DND-41 (cell line): Measurements from ENCODE around the gene DSCAML1.

Experiments
- ATAC-seq: fragments of 200-7000 bp; cut with Tn5 transposase; 3 replicates; pipeline ENCODE4 v1.9.1; 2021; ENCODE audit warnings: low read depth; ENCODE audit not compliant: insufficient read depth
- DNase-seq: peaks from one replicate; pipeline ENCODE4 v3.0.0-alpha.2; 2020
- H2AFZ ChIP-seq: 2 replicates; pipeline ENCODE4 v1.6.0; 2012; ENCODE audit warnings: low read depth, low read length
- H3K27ac ChIP-seq: 2 replicates; pipeline ENCODE4 v1.5.1; 2012; ENCODE audit warnings: low read length, inconsistent platforms
- H3K27me3 ChIP-seq: fragments of 200-600 bp; sonication (generic); 2 replicates; pipeline ENCODE4 v1.6.0; 2012; ENCODE audit warnings: low read length, mild to moderate bottlenecking, inconsistent platforms; ENCODE audit not compliant: insufficient read depth, poor library complexity
- H3K36me3 ChIP-seq: 2 replicates; pipeline ENCODE4 v1.5.1; 2012; ENCODE audit warnings: low read length, inconsistent platforms; ENCODE audit not compliant: insufficient read depth
- H3K4me1 ChIP-seq: 2 replicates; pipeline ENCODE4 v1.5.1; 2012; ENCODE audit warnings: mild to moderate bottlenecking, low read length; ENCODE audit not compliant: insufficient read depth
- H3K4me2 ChIP-seq: 2 replicates; pipeline ENCODE4 v1.6.0; 2012; ENCODE audit warnings: mild to moderate bottlenecking, moderate library complexity, low read length, inconsistent platforms; ENCODE audit not compliant: insufficient read depth
- H3K4me3 ChIP-seq, 2 experiments: fragments of 200-600 bp in 1 of 2; shearing (Covaris generic) in 1 of 2; 2 replicates each; pipeline ENCODE4 v1.5.1; 2012 to 2016; ENCODE audit warnings: inconsistent platforms in 2 of 2, low read length in 2 of 2, mild to moderate bottlenecking in 2 of 2, low read depth in 1 of 2, moderate library complexity in 1 of 2
- H3K79me2 ChIP-seq: 2 replicates; pipeline ENCODE4 v1.6.0; 2012; ENCODE audit warnings: low read length, inconsistent platforms; ENCODE audit not compliant: insufficient read depth
- H3K9ac ChIP-seq: 2 replicates; pipeline ENCODE4 v1.6.0; 2012; ENCODE audit warnings: low read depth, mild to moderate bottlenecking, inconsistent platforms, low read length, moderate library complexity
- H3K9me3 ChIP-seq: 2 replicates; pipeline ENCODE4 v1.5.1; 2012; ENCODE audit warnings: low read length, moderate library complexity, mild to moderate bottlenecking, inconsistent platforms; ENCODE audit not compliant: insufficient read depth, severe bottlenecking
- H4K20me1 ChIP-seq: 2 replicates; pipeline ENCODE4 v1.6.0; 2012; ENCODE audit warnings: low read length; ENCODE audit not compliant: insufficient read depth
- EZH2 ChIP-seq: IDR thresholded peaks from 3 replicates; pipeline ENCODE4 v1.6.1; 2012; ENCODE audit warnings: borderline replicate concordance, low read depth, mild to moderate bottlenecking, moderate library complexity, low read length, inconsistent platforms; ENCODE audit not compliant: severe bottlenecking
- TF ChIP-seq, protein P1 (sequence below): IDR thresholded peaks from 2 replicates; pipeline ENCODE4 v1.5.1; 2012; ENCODE audit warnings: borderline replicate concordance, low read length, moderate library complexity, mild to moderate bottlenecking; ENCODE audit not compliant: poor library complexity, severe bottlenecking; ENCODE audit errors: extremely low read depth

DSCAML1 gene

DNA sequence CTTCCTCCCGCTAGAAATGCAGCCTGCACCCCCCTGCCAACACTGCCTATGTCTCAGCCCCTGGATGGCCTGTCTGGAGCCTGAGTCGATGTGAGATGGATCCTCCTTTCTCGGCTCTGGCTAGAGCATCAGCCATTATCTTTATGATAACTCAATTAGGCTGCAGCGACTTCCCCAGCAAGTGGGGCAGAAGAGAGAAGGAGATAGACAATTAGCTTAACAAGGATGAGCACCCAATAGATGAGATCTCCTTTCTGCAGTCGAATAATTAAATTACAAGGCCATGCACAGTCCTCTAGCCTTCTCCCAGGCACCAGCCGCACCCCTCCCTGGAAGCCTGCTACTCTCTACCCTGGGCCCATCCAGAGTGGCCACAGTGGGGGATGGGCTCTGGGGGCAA, 290.0 kb downstream of the DSCAML1 start:
- Histone ChIP-seq H3K27ac (no peak overlapping the region), H3K27me3 (no peaks in the 10 kb centered on the region)

DNA sequence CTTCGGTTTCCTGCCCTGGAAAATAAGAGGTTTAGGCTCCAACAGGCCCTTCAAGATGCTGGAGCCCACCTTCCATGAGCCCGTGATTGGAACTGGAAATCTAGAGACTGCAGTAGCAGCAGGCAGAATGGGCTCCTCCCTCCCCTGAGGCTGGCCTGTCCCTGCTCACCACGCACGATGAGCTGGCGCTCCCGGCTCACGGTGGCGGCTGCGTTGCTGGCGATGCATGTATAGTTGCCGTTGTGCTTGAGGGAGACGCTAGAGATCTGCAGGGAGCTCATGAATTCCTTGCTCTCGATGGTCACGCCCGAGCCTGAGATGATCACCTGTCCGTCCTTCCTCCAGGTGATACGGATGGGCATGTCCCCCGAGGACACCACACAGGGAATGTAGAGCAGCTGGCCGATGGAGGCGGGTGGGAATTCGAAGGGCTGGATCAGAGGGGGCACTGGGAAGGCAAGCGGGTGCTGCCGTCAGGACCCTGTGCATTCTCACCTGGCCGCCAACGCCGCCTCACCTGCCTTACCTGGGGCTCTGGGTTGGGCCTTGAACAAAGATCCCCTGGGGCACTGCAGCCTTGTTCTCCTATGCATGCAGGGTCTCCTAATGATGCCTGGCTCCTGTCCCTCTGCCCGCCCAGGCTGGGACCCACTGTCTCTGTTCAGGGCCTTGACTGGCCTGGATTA, 291.6 kb downstream of the DSCAML1 start:
- Histone ChIP-seq H3K27me3 (no peaks in the 10 kb centered on the region), H3K4me3 (no peak overlapping the region), H3K27ac (no peak overlapping the region), H3K9me3 (no peaks in the 10 kb centered on the region), H3K4me2 (no peak overlapping the region), H3K9ac (no peak overlapping the region), H2AFZ (no peak overlapping the region), H3K79me2 (no peaks in the 10 kb centered on the region), H3K36me3 (0 out of 2 replicates have a peak, but pooled peaks cover 5% of the 10 kb centered on the region), H3K4me1 (no peaks in the 10 kb centered on the region), H4K20me1 (peaks cover 5% of the 10 kb centered on the region)
- TF ChIP-seq, protein P1, sequence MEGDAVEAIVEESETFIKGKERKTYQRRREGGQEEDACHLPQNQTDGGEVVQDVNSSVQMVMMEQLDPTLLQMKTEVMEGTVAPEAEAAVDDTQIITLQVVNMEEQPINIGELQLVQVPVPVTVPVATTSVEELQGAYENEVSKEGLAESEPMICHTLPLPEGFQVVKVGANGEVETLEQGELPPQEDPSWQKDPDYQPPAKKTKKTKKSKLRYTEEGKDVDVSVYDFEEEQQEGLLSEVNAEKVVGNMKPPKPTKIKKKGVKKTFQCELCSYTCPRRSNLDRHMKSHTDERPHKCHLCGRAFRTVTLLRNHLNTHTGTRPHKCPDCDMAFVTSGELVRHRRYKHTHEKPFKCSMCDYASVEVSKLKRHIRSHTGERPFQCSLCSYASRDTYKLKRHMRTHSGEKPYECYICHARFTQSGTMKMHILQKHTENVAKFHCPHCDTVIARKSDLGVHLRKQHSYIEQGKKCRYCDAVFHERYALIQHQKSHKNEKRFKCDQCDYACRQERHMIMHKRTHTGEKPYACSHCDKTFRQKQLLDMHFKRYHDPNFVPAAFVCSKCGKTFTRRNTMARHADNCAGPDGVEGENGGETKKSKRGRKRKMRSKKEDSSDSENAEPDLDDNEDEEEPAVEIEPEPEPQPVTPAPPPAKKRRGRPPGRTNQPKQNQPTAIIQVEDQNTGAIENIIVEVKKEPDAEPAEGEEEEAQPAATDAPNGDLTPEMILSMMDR = no peak
- no peak for TF ChIP-seq EZH2
- ATAC-seq (no peak), DNase-seq (no peak)

More for the DNA sequence above, 290.0 kb downstream of the DSCAML1 start:
- Histone ChIP-seq H3K4me2 (no peak overlapping the region), H3K4me3 (no peak overlapping the region), H3K4me1 (no peaks in the 10 kb centered on the region), H2AFZ (no peak overlapping the region), H3K9ac (no peak overlapping the region), H3K79me2 (no peaks in the 10 kb centered on the region), H3K9me3 (no peaks in the 10 kb centered on the region), H3K36me3 (0 out of 2 replicates have a peak, but pooled peaks cover 5% of the 10 kb centered on the region), H4K20me1 (peaks cover 12% of the 10 kb centered on the region)
- no peak for TF ChIP-seq EZH2
- TF ChIP-seq, protein P1 = no peak
- no peak for DNase-seq
- no peak for ATAC-seq

DNA sequence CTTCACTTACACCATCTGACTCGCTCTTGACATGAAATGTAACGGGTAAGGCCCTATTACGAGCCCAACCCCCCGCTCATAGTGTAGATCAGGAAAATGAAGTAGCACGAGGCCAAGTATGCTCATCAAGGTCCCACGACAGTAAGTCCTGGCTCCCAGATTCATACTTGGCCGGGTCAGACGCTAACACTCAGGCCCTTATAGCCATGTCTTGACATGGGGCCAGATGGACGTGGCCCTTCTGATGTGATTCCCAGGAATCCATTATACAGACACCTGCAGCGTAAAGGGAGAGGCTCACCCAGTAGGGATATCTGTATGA, 294.3 kb downstream of the DSCAML1 start:
- H3K9me3 ChIP-seq = no peaks in the 10 kb centered on the region
- H3K9ac ChIP-seq = no peak overlapping the region
- ATAC-seq (no peak), DNase-seq (no peak)
- H3K4me2 ChIP-seq = no peak overlapping the region
- H3K36me3 ChIP-seq = 0 out of 2 replicates have a peak, but pooled peaks cover 5% of the 10 kb centered on the region
- H3K4me1 ChIP-seq = no peaks in the 10 kb centered on the region
- no peaks in the 10 kb centered on the region for H3K79me2 ChIP-seq
- H3K27ac ChIP-seq = no peak overlapping the region
- TF ChIP-seq EZH2 = no peak
- TF ChIP-seq, protein P1 = no peak
- H3K4me3 ChIP-seq = no peak overlapping the region
- H2AFZ ChIP-seq = no peak overlapping the region
- no peaks in the 10 kb centered on the region for H4K20me1 ChIP-seq
- H3K27me3 ChIP-seq = no peaks in the 10 kb centered on the region
